Suprapubic skin (tissue), 4 donors: ENCODE measurements around the gene COL4A6.

ENCODE experiments used
- EP300 ChIP-seq: sonication (generic); formaldehyde crosslinking; IDR thresholded peaks from one replicate; pipeline ENCODE4 v1.6.1; 2017; ENCODE audit warnings: antibody characterized with exemption
- POLR2A ChIP-seq, 2 donors: fragments of 450-650 bp; IDR thresholded peaks; one replicate each; pipeline ENCODE4 v1.6.1; 2017; ENCODE audit warnings: antibody characterized with exemption in 2 of 2, mild to moderate bottlenecking in 2 of 2, moderate library complexity in 2 of 2
- POLR2AphosphoS5 ChIP-seq, 3 donors: sonication (generic); formaldehyde crosslinking; IDR thresholded peaks; one replicate each; pipeline ENCODE4 v1.6.1; 2017; ENCODE audit warnings: antibody characterized with exemption in 3 of 3
- TF ChIP-seq, protein P1 (sequence below), 2 donors: fragments of 200-600 bp in 1 of 2; fragments of 450-650 bp in 1 of 2; sonication (generic) in 1 of 2; IDR thresholded peaks; one replicate each; pipeline ENCODE4 v1.5.1; 2016 to 2019; ENCODE audit warnings: antibody characterized with exemption in 2 of 2, mild to moderate bottlenecking in 1 of 2, moderate library complexity in 1 of 2

DNA sequence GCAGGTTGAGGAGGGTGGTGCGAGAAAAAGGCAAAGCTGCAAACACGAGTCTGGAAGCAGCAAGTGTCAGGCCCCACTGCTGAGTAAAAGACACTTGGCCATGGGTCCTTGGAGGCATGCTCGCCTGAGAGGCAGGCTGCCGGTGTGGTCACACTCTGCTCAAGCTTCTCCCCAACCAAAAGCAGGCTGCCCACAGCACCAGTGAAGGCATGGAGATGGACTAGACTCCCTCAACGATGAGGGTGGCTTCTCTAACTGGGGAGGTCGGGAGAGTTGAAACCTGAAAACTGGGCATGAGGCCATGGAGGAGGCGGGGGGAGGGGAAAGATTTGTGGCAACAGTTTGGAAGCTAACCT, 260.1 kb downstream of the COL4A6 start:
- TF ChIP-seq, protein P1, sequence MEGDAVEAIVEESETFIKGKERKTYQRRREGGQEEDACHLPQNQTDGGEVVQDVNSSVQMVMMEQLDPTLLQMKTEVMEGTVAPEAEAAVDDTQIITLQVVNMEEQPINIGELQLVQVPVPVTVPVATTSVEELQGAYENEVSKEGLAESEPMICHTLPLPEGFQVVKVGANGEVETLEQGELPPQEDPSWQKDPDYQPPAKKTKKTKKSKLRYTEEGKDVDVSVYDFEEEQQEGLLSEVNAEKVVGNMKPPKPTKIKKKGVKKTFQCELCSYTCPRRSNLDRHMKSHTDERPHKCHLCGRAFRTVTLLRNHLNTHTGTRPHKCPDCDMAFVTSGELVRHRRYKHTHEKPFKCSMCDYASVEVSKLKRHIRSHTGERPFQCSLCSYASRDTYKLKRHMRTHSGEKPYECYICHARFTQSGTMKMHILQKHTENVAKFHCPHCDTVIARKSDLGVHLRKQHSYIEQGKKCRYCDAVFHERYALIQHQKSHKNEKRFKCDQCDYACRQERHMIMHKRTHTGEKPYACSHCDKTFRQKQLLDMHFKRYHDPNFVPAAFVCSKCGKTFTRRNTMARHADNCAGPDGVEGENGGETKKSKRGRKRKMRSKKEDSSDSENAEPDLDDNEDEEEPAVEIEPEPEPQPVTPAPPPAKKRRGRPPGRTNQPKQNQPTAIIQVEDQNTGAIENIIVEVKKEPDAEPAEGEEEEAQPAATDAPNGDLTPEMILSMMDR (IDR thresholded peaks at IDR 0.05): no peak
- TF ChIP-seq POLR2AphosphoS5 (IDR thresholded peaks at IDR 0.05): no peak
- no peak for TF ChIP-seq EP300
- TF ChIP-seq POLR2A (IDR thresholded peaks at IDR 0.05): no peak
